Measurements from ENCODE around the gene SCLT1.

SCLT1 gene

DNA sequence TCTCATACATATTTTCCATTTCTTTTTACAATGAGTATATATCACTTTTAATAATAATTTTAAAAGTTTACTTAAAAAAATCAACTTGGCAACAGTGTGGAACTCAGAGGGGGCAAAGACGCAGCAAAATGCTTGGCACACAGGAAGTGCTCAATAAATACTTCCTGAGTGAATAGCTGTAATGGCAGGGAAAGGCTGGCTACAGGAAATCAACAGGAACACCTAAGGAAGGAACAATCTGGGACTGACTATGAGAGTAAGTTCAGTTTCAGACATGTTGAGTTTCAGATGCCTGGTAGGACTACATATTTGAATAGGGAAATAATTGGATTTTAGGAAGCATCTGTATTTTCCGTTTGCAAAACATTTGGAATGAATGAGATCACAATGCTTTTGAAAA is 137.6 kb downstream of the SCLT1 start:
- DNase-seq = no peak

DNA sequence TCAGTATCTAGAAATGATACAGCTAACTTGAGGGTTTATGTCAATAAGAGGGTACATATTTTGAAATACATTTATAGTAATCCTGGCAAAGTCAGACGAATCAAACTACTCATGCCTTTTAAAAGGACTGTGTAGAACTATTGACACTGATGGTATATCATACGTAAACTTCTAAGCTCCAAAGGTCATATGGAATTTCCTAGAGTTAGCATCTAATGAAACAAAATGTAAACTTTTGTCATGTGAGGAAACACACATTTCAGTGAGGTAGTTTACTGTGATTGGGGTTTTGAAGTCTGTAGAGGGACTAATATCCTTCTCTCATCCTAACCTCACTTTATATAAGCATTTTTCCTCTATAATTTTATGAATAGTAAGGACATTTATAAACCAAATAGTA is 138.4 kb downstream of the SCLT1 start:
- no peak for DNase-seq

DNA sequence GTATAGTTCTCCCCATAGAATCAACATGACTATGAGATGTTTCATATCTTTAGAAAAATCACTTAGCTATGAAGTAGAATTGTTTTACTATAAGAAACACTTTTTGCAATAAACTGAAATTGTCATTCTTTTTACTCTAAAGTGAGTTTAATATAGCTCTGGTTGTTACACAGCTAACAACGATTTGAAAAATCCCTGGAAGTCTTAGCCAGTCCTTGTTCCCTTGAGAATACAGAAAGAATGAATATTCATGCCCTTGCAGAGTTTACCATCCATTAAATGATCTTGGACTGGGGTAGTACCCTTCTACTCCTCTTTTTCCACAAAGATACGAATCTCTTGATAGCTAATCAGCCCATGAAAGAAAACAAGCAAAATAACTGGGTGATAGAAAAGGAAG is 142.0 kb downstream of the SCLT1 start:
- peak; percentile 34 for DNase-seq

DNA sequence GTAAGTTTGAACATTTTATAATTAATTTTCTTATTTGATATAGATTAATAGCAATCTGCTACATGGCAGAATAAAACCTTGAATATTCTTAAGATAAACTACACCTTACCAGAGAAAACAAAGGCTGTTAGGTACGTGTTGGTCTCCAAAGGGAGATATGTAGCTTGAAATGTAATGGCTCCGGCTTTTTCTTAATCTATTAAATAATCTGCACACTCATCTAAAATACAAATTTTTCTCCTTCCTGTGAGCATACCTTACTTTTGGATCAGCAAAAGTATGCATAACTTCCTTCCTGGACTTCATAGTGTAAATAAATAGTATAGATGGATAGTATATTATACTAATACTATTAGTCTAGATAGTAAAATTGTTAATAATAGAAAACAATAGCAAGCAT is 142.5 kb downstream of the SCLT1 start:
- DNase-seq = no peak

DNA sequence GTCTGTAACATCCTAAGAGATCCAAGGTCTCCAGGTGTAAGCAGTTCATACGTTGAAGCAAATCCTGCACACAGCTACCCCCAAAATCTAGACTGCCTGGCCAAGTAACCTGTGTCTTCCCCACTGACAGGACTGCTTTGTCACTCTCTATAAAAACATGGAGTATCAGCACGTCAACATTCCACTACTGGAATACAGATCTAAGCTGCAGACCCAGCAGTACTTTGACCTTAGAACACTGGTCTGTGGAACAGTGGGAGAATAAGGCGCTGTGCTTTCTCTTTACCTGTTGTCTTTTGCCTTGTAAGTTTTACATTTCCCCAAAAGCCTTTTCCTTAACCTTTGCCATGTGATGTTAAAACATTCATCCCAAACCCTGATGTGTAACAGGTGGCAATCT is 146.4 kb downstream of the SCLT1 start:
- no peak for DNase-seq

DNA sequence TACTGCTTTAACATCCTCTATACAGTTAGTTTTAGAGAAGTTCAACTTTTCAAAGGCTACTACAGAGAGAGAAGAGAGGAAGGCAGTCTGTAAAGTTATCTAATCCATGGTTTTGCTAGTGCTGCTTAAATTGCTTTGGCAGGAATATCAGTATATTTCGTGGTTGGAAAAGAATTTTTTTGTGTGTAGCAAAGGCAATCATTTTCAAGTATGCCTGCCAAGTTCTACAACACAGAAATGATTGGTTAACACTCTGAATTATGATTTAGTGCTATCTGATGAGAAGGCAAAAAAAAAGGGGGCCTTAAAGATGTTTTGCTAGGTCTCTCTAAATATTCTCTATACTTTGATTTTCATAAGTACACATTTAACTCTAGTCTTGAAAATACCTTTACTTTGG is 150.7 kb downstream of the SCLT1 start:
- peak; percentile 57 for DNase-seq

DNA sequence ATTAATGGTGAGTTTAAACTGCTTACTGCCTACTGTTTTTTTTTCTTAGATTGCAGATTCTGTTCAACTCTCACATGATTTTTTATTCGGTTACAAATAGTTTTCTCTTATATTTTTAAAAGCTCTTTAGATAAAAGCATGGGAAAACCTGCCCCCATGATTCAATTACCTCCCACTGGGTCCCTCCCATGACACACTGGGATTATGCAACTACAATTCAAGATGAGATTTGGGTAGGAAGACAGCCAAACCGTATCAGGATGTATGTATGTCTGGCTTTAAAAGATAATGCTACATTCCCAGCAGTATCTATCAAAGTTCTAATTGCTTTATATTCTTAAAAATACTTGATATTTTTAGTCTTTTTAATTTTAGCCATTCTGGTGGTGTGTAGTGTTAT is 152.4 kb downstream of the SCLT1 start:
- DNase-seq = peak; percentile 51

DNA sequence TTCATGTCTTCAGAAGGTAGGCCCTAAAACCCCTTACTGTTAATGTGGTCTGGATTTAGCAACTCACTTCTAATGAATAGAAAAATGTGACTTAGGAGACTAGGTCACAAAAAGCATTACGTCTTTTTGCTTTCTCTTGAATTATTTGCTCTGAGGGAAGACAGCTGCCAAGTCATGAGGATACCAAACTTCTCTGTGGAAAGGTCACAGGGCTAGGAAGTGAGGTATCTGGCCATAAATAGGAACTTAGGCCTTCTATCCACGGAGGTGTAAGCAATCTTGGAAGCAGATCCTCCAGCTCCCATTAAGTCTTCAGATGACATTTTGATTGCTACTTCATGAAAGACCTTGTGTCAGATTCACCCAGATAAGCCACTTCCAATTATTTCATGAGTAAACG is 163.3 kb downstream of the SCLT1 start:
- DNase-seq = no peak

DNA sequence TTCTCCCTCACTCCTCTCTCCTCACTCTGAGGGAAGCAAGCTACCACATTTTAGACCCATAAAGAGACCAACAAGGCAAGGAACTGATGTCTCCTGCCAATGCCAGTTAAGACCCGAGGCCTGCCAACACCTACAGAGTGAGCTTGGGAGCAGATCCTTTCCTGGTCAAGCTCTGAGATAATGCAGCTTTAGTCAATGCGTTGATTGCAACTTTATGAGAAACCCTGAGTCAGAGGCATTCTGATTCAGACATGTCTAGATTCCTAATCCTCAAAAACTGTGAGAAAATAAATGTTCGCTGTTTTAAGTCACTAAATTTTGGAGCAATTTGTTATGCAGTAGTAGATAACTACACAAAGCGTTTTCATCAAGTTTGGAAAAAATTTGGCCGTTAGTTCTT is 168.4 kb downstream of the SCLT1 start:
- peak; percentile 4 for DNase-seq

DNA sequence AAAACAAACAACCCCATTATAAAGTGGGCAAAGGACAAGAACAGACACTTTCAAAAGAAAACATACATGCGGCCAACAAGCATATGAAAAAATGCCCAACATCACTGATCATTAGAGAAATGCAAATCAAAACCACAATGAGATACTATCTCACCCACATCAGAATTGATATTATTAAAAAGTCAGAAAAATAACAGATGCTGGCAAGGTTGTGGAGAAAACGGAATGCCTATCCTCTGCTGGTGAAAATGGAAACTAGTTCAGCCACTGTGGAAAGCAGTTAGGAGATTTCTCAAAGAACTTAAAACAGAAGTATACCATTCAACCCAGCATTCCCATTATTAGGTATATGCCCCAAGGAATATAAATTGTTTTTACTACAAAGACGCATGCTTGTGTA is 171.4 kb downstream of the SCLT1 start:
- no peak for DNase-seq

DNA sequence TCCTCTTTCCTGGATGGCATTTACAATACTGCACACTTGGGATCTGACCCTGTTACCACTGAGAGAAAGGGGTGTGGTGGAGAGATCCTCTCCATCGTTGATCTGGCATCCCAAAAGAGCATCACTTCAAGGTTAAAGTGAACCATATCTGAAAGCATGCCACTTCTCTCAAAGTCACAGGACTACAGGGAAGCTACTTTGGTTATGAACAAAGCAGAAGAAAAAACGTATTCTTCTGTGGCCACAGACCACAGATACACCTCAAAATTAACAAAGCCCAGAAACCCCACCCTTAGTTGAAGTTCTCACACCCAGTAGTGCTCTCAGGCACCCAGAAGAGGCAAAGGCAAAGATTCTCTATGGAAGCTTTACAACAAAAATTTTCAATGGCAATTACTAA is 175.6 kb downstream of the SCLT1 start:
- no peak for DNase-seq

DNA sequence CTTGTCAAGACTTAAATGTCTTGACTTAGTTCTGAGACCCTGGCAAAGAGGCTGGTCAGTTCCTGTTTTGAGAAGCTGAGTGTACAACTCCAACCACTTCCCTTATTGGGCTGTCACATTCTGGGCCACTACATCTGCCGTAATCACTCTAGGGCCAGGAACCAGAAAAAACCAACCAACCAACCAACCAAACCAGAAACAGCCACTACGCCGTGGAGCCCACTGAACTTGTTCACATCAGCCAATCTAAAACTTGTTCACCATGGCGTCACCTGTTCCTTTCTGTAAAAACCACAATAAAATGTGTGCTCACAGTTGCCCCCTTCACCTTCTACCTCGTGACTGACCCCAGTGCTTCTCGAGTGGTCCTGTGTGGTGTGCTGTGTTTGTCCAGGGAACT is 176.5 kb downstream of the SCLT1 start:
- DNase-seq = no peak

DNA sequence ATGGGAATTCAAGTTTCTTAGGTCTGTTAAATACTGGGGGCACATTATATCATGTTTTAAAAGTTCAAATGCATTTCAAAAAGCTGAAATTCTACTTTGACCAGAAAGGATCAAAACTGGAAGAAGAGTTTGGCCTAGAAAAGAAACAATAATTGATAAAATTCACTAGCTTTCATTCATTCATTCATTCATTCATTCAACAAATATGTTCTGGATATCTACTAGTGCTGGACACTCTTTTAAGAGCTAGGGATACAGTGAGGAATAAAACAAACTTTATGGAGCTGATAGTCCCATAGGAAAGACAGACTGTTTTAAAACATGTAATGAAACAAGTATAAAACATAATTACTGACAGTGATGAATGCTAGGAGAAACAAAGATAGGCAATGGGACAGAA is 177.8 kb downstream of the SCLT1 start:
- DNase-seq = no peak

DNA sequence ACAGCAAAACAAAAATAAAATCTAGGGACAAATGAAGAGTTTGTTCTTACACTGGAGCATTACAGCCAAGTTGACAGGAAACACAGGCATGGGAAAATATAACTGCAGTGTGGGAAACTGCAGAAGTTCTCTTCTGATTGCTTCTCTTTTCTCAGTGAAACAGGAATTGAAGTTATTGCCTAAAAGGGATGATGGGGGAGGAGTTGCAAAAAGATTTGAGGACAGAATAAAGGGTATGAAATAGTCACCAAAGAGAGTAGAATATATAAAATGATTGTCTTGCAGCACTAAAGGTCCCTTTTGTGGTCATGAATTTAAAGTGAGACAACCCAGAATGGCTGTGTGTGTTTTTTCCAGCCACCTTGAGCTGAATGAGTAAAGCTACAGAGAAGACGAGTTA is 180.1 kb downstream of the SCLT1 start:
- DNase-seq = no peak

DNA sequence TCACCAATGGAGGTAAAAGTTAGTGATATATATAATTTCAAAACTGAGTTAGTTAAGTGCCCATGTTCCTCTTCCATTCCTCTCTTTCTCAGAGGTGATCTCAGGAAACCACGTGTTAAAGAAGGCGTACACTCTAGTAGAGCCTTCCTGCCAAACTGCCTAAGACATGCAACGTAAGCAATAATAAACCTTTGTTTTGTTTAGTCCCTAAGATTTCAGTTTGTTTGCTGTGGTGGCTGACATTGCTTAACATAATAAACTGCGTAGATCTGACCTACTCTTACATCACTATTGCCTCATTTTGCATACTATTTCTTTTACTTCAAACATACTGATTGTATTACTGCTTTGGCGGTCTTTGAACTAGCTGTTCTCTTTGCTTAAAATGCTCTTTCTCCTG is 184.6 kb downstream of the SCLT1 start:
- DNase-seq = no peak

DNA sequence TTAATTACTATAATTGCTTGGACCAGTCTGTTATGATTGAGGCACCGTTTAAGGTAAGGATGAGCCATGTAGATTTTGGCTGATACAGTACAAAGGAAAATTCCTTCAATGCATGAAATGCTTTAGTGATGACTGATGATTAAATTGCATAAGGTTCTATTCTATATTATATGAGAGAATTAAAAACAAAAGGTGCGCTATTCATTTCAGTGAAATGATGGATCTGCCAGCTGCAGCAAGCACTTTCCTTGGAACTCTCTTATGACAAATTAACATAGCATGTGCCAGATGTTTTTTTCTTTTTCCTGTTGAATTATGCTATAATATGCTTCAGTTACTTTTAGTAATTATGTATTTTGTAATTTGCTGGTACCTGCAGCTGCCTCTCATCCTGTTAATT is 185.4 kb downstream of the SCLT1 start:
- DNase-seq = peak; percentile 5

DNA sequence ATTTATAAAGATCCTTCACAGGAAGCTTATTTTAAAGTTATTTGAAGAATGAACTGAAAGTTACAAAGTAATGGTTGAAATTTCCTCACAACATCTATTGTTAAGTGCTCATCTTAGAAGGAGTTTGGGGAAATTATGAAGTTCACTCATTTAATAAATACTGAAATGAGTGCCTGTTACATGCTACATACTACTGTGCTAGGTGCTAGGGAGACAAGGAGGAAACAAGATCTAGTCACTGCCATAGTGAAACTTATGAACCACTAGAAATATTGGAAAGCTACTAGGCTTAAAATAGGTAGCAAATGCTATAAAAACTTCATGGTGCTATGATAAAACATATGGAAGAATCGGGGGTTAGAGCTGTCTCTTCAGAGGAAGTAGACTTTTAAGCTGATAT is 186.8 kb downstream of the SCLT1 start:
- no peak for DNase-seq

DNA sequence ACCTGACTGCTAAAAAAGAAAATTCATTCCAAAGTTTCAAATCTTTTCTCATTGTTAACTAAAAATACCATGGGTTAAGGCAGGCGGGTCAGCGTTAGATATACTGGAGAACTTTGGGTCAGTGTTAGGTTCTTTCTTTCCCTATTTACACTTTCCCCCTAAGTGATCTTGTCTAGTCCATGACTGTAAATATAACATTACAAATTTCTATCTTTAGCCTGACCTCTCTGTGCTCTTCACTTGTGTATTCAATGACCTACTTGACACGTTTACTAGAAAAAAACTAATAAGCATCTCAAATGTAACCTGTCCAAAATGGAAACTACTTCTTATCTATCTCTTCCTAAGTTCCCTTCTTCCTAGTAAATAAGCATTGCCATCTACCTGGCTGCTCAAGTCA is 188.5 kb downstream of the SCLT1 start:
- DNase-seq = no peak

DNA sequence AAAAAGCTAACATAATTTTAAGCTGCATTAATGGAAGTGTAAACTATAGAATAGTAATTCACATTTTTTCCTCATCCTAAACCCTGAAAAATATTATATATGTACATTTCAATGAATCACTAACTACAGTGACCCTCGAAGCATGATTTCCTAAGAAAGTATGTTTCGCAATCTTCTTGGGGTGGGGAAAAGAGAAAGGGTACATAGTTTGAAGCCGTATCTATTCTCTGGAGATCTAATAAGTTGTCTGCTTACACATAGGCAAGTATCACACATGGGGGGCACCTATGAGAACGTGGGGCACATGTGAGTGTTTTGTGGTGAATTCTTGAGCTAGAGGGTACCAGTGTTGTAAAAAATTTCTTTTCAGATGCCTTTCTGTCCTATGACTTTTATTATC is 212.7 kb downstream of the SCLT1 start:
- no peak for DNase-seq

DNA sequence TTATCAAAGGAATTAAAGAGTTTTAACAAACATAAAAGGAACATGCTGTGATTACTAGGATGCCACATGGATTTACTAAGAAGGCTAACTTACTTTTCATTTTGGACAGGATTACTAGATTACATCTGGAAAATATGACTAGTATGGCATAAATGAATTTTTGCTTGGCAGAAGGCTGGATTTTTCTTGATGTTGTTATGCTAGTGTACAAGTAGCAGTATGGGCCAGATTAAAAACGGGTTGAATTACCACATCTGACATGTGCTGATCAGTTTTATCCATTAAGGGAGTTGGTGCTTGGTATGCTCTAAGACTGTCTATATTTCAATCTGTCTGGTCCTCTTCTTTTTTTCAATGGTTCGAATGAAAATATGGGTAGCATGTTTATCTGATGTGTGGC is 213.4 kb downstream of the SCLT1 start:
- DNase-seq = no peak

DNA sequence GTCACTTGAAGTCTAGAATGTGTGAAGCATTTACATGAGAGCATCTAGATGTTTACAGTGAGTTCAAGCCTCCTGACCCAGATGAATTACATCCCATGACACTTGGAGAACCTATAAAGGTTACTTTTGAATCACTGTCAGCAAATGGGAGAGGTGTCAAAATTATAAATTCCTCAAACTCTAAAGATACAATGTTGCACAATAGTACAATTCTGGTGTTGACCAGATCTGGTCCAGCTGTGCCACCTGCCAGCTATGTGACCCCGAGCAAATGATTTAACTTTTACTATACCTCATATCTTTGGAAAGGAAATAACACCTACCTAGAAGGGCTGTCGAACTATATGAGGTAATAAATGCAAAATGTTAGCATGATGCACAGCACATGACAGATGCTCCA is 214.1 kb downstream of the SCLT1 start:
- DNase-seq = no peak

DNA sequence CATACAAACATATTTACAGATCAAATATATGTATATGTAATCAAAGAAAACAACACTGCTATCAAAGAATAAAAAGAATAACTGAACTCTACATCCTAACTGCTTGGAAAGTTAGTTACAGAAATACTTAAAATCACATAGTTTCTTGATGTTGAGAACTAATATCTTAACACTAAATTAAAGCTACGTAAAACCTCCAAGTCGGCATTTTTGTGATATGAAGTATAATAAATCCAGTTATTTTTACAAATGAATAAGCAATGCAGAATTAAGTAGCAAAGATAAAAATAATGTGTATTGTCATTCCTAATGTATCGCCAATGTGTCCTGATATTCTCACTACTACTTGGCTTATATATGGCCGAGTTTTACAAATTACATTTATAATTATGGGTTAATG is 215.4 kb downstream of the SCLT1 start:
- no peak for DNase-seq

DNA sequence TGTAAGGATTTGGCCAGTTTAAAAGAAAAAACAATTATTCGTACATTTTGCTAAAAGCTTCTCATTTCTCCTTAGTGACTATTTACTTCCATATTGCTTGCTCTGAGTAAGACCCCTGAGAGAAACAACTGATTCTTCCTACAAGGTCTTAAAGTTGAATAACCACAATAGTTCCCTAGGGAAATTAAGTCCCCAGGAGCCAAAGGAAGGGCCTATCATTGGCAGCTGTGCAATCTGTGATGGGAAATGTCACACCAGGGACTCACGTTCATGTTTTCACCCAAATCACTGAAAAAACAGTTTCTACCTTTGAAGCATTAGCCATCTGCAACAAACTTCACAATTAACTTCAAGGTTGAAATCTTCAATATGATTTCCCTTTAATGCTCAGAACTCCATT is 217.1 kb downstream of the SCLT1 start:
- no peak for DNase-seq

DNA sequence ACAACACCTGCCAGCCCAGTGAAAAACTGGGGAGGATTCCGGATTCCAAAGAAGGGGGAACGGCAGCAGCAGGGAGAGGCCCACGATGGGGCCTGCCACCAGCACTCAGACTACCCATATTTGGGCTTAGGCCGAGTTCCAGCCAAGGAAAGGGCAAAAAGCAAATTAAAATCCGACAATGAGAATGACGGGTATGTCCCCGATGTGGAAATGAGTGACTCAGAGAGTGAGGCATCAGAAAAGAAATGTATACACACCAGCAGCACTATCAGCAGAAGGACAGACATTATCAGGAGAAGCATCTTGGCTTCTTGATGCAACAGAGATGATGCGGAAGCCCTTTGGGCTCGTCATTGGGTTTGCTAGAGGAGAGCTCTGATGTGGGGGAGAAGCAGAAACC is 221.4 kb downstream of the SCLT1 start:
- peak; percentile 62 for DNase-seq

DNA sequence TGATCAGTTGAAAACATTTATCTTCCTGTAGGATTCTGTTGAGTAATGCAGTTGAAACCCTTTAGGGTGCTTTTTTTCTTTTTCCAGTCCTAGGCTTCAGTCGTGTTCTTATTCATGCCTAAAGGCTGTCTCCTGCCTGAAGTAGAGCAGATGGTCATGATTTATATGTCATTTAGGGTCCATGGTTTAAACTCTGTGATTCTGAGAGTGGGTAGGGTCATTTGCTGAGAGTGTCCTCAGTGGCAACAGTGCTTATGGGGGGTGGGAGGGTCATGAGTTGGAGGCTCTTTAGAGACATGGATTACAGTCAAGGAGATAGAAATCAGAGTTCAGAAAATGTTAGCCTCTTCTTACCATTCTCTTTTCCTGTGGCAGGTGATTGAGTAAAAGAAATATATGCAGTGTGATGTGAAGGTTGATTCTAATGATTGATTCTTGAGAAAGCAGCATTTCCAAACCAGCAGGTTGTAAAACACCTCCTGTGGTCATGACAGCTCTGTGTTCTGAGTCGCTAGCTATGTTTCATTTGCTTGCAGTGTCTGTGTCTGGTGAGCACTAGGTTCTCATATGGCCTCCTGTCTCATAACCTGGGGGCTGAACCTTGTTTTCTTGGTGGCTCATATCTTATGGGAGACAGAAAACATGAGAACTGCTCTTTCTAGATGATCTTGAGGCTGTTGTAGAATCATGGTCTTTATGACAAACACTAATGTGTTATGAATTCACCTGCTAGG is 223.4 kb downstream of the SCLT1 start:
- DNase-seq = no peak

DNA sequence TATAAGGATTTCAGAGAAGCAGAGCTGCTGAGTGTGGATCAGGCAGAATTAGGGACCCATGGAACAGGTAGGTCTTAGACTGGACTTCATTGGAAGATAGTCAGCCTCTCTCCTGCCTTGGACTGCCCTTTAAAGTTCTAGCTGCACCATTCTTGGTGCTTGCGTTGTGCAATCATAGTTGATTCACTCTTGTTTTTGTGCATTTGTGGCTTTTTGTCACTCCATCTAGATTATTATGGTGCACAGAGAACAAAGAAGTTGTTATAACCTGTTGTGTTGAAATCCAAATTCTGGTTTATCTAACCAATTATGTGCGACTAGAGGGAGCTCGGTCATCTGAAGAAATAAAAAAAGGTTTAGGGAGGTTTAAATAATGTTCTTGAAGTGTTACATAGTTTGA is 224.6 kb downstream of the SCLT1 start:
- DNase-seq = no peak

All from fibroblast of upper back skin (primary cell).